IPS-20b (cell line): Measurements from ENCODE around the gene IQGAP3.
"Not testable (repeated sequence)": the region's sequence is repeated elsewhere in the genome, so short reads cannot be mapped to it uniquely, and the experiment has no call there.

ENCODE experiments used
- H3K27ac ChIP-seq: one replicate; pipeline ENCODE4 v1.5.1; 2013; ENCODE audit warnings: low read length
- H3K27me3 ChIP-seq: 2 replicates; pipeline ENCODE4 v1.6.1; 2013; ENCODE audit warnings: mild to moderate bottlenecking, low read length, inconsistent platforms; ENCODE audit not compliant: insufficient read depth
- H3K36me3 ChIP-seq: 2 replicates; pipeline ENCODE4 v1.6.1; 2013; ENCODE audit warnings: low read depth, mild to moderate bottlenecking, inconsistent platforms, low read length, moderate library complexity; ENCODE audit not compliant: insufficient read depth
- H3K4me1 ChIP-seq: 2 replicates; pipeline ENCODE4 v1.6.1; 2013; ENCODE audit warnings: mild to moderate bottlenecking, control low read depth, inconsistent platforms, low read length, moderate library complexity; ENCODE audit not compliant: insufficient read depth
- H3K4me3 ChIP-seq: 2 replicates; pipeline ENCODE4 v1.5.1; 2013; ENCODE audit warnings: mild to moderate bottlenecking, low read length, inconsistent platforms
- H3K9ac ChIP-seq: 2 replicates; pipeline ENCODE4 v1.6.1; 2013; ENCODE audit warnings: low read depth, mild to moderate bottlenecking, inconsistent platforms, low read length, moderate library complexity
- H3K9me3 ChIP-seq: 2 replicates; pipeline ENCODE4 v1.6.1; 2013; ENCODE audit warnings: mild to moderate bottlenecking, low read depth, low read length, inconsistent platforms; ENCODE audit not compliant: insufficient read depth

The IQGAP3 gene

GRCh38 chr1:156571919-156572662 lies at the start of gene IQGAP3:
Gene IQGAP3 (minus strand): TSS chr1:156572565. CDS start chr1:156572529, 36 bp downstream.
- H3K4me3 ChIP-seq: peak within 1 kb of the TSS; percentile 90
- H3K4me1 ChIP-seq: peaks cover 6% of the 10 kb centered on the region
- H3K27ac ChIP-seq: no peak within 1 kb of the TSS
- no peaks in the 10 kb centered on the region for H3K9me3 ChIP-seq
- peak within 1 kb of the TSS; percentile 85 for H3K9ac ChIP-seq
- peaks cover 5% of the 10 kb centered on the region; the same call in 1 of the 2 replicates for H3K27me3 ChIP-seq
- peaks cover 20% of the 10 kb centered on the region for H3K36me3 ChIP-seq

GRCh38 chr1:156619582-156619955 lies 47.2 kb upstream of the IQGAP3 start:
- H3K36me3 ChIP-seq: no peaks in the 10 kb centered on the region
- no peaks in the 10 kb centered on the region for H3K4me1 ChIP-seq
- no peak overlapping the region for H3K27ac ChIP-seq
- H3K27me3 ChIP-seq: peaks cover 61% of the 10 kb centered on the region
- H3K9ac ChIP-seq: no peak overlapping the region
- H3K4me3 ChIP-seq: no peak overlapping the region
- H3K9me3 ChIP-seq: no peaks in the 10 kb centered on the region

GRCh38 chr1:156618853-156619581 lies 46.7 kb upstream of the IQGAP3 start, which contains the start of gene HAPLN2:
Gene HAPLN2 (plus strand): TSS chr1:156619415. CDS start chr1:156623491, 4,076 bp downstream.
- H3K9ac ChIP-seq: no peak within 1 kb of the TSS
- no peaks in the 10 kb centered on the region for H3K4me1 ChIP-seq
- H3K27ac ChIP-seq: no peak within 1 kb of the TSS
- H3K9me3 ChIP-seq: no peaks in the 10 kb centered on the region
- H3K36me3 ChIP-seq: no peaks in the 10 kb centered on the region
- peak within 1 kb of the TSS; percentile 41; the same call in 1 of the 2 replicates for H3K4me3 ChIP-seq
- peaks cover 55% of the 10 kb centered on the region for H3K27me3 ChIP-seq

GRCh38 chr1:156616463-156616862 lies 44.1 kb upstream of the IQGAP3 start:
- Histone ChIP-seq H3K27me3 (peaks cover 30% of the 10 kb centered on the region), H3K27ac (no peak overlapping the region), H3K9me3 (no peaks in the 10 kb centered on the region), H3K9ac (no peak overlapping the region), H3K4me3 (no peak overlapping the region), H3K4me1 (no peaks in the 10 kb centered on the region), H3K36me3 (no peaks in the 10 kb centered on the region)

GRCh38 chr1:156615946-156616345 lies 43.6 kb upstream of the IQGAP3 start:
- no peak overlapping the region for H3K27ac ChIP-seq
- H3K36me3 ChIP-seq: no peaks in the 10 kb centered on the region
- no peak overlapping the region for H3K9ac ChIP-seq
- H3K9me3 ChIP-seq: no peaks in the 10 kb centered on the region
- no peak overlapping the region for H3K4me3 ChIP-seq
- peaks cover 25% of the 10 kb centered on the region for H3K27me3 ChIP-seq
- H3K4me1 ChIP-seq: no peaks in the 10 kb centered on the region

- H3K4me1 ChIP-seq: no peaks in the 10 kb centered on the region
- no peaks in the 10 kb centered on the region for H3K36me3 ChIP-seq
- no peak overlapping the region for H3K4me3 ChIP-seq
- H3K9ac ChIP-seq: no peak overlapping the region
- H3K27ac ChIP-seq: no peak overlapping the region
- H3K27me3 ChIP-seq: peaks cover 3% of the 10 kb centered on the region; the same call in 1 of the 2 replicates
- no peaks in the 10 kb centered on the region for H3K9me3 ChIP-seq
These were observed 40.3 kb upstream of the IQGAP3 start for GRCh38 chr1:156612666-156613065.

GRCh38 chr1:156610072-156610471 lies 37.7 kb upstream of the IQGAP3 start:
- not testable (repeated sequence) for H3K4me1 ChIP-seq, H3K36me3 ChIP-seq, H3K9me3 ChIP-seq, H3K27ac ChIP-seq, H3K9ac ChIP-seq, H3K4me3 ChIP-seq, H3K27me3 ChIP-seq

- Histone ChIP-seq H3K4me3 (no peak overlapping the region), H3K36me3 (no peaks in the 10 kb centered on the region), H3K9me3 (no peaks in the 10 kb centered on the region), H3K9ac (no peak overlapping the region), H3K27me3 (no peaks in the 10 kb centered on the region), H3K27ac (no peak overlapping the region), H3K4me1 (no peaks in the 10 kb centered on the region)
These were observed 36.6 kb upstream of the IQGAP3 start for GRCh38 chr1:156608981-156609380.

GRCh38 chr1:156608036-156608674 lies 35.8 kb upstream of the IQGAP3 start:
- no peak overlapping the region for H3K9ac ChIP-seq
- H3K36me3 ChIP-seq: no peaks in the 10 kb centered on the region
- H3K4me1 ChIP-seq: no peaks in the 10 kb centered on the region
- H3K27me3 ChIP-seq: no peaks in the 10 kb centered on the region
- no peak overlapping the region for H3K27ac ChIP-seq
- no peak overlapping the region for H3K4me3 ChIP-seq
- H3K9me3 ChIP-seq: no peaks in the 10 kb centered on the region

- not testable (repeated sequence) for H3K9me3 ChIP-seq, H3K4me1 ChIP-seq, H3K4me3 ChIP-seq, H3K36me3 ChIP-seq, H3K27ac ChIP-seq, H3K9ac ChIP-seq, H3K27me3 ChIP-seq
These were observed 35.0 kb upstream of the IQGAP3 start for GRCh38 chr1:156607344-156607743.

- Histone ChIP-seq H3K4me3 (peak overlapping the region; percentile 34), H3K27ac (no peak overlapping the region), H3K9me3 (no peaks in the 10 kb centered on the region), H3K36me3 (peaks cover 17% of the 10 kb centered on the region), H3K9ac (peak overlapping the region; percentile 52; the same call in 1 of the 2 replicates), H3K4me1 (0 out of 2 replicates have a peak, but pooled peaks cover 3% of the 10 kb centered on the region), H3K27me3 (no peaks in the 10 kb centered on the region)
These were observed 30.2 kb upstream of the IQGAP3 start for GRCh38 chr1:156602557-156602993.
